Fibroblast of lung (primary cell): ENCODE results near the gene BASP1.

ENCODE experiments used
- EZH2 ChIP-seq: IDR thresholded peaks from 2 replicates; pipeline ENCODE4 v1.5.1; 2012; ENCODE audit warnings: low read length, control low read depth, mild to moderate bottlenecking; ENCODE audit errors: missing control alignments
- TF ChIP-seq, protein P1 (sequence below), 2 donors: IDR thresholded peaks in 1 of 2; conservative IDR thresholded peaks in 1 of 2; 1 replicate in 1 of 2; 2 replicates in 1 of 2; pipeline ENCODE4 v1.5.1; 2011 to 2012; ENCODE audit warnings: low read length in 2 of 2, control low read depth in 1 of 2, inconsistent platforms in 1 of 2, low read depth in 1 of 2, mild to moderate bottlenecking in 1 of 2

DNA sequence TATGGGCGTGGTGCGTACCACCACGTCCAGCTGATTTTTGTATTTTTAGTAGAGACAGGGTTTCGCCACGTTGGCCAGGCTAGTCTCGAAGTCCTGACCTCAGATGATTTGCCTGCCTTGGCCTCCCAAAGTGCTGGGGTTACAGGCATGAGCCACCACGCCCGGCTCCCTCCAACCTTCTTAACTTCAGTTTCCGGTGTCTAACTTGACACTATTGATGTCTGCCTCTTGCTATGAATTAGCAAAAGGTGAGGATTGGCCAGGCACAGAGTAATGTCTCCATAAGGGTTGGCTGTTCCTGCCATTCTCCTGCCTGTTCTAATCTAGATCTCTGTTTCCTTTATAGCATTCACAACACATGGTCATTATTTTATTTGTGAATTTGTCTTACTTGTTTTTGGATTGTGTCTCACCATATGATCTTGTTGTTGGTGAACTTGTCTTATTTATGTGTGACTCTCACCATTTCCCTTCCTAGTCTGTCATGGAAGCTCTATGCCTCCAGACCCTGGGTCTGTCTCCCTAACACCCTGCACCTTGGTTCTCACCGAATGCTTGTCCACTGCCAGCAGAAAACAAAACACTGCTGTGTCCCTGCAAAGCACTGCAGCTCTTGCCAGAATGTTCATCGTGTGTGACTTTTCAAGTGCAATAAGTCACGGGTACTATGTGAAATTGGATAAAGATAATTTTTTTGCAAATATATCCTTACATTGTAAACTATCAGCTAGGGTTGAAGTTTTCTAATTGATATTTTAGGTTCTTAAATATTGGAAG, 26.0 kb downstream of the BASP1 start:
- no peak for TF ChIP-seq EZH2
- TF ChIP-seq, protein P1, sequence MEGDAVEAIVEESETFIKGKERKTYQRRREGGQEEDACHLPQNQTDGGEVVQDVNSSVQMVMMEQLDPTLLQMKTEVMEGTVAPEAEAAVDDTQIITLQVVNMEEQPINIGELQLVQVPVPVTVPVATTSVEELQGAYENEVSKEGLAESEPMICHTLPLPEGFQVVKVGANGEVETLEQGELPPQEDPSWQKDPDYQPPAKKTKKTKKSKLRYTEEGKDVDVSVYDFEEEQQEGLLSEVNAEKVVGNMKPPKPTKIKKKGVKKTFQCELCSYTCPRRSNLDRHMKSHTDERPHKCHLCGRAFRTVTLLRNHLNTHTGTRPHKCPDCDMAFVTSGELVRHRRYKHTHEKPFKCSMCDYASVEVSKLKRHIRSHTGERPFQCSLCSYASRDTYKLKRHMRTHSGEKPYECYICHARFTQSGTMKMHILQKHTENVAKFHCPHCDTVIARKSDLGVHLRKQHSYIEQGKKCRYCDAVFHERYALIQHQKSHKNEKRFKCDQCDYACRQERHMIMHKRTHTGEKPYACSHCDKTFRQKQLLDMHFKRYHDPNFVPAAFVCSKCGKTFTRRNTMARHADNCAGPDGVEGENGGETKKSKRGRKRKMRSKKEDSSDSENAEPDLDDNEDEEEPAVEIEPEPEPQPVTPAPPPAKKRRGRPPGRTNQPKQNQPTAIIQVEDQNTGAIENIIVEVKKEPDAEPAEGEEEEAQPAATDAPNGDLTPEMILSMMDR (conservative IDR thresholded peaks at IDR 0.05 in 1 of 2, IDR thresholded peaks at IDR 0.05 in 1 of 2; ENCODE audit: low read depth in 1 of 2, low read length in 2 of 2): no peak
